ENCODE measurements around the gene CD200R1. TPM values are rescaled to one million over a fixed set of nuclear protein-coding genes. Genes with fewer than 3 reads are reported as not detected.
A peak's percentile ranks its signal among the peaks of the same experiment; 100 is the strongest.

CD200R1 gene
- total and polyA plus RNA-seq, 2 of the 13 experiments (the other 11 are each of a cell fraction or from before 2014, with no cell fraction given), result 0.04 TPM; not detected in 1

DNA sequence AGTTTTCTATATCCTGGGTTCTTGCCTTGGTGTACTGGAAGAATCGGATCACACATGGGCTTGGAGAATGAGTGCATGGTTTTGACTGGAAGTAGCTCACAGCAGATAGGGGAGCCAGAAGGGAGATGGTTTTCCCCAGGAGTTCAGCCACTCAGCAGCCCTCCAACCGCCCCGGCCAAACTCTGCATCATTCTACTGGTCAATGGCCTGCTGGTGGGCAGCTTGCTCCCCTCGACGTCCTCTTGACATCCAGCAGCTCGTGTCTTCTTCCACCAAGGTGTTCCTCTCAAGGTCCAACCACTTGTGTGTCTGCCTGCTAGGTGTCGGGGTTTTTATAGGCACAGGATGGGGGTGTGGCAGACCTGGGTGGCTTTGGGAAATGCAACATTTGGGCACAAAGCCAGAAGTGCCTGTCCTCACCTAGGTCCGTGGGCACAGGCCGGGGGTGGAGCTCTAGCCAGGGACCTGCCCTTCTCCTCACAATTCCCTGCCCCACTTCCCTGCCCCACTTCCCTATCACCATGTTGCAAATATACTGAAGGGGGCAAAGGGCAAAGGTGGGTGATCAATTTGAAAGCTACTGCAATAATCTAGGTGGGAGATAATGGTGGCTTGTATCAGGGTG lies 12.9 kb upstream of the CD200R1 start:
- ChIA-PET CTCF (ENCODE audit: low intra/inter-chr PET ratio, low total read pairs) (no interaction called here), POLR2A (no interaction called here)
- Histone ChIP-seq H4K20me1 (ENCODE audit: insufficient read depth, low read length) (no peaks in the 10 kb centered on the region), H3K27me3 (ENCODE audit: control insufficient read depth in 1 of 2, insufficient read depth in 2 of 2, low read length in 2 of 2) (no peaks in the 10 kb centered on the region; a peak in 1 of 5 replicates), H2AFZ (ENCODE audit: low read length) (no peak overlapping the region), H3K4me2 (ENCODE audit: low read depth, low read length) (no peak overlapping the region), H3K4me3 (replicated peaks in 1 of 3; ENCODE audit: insufficient read depth in 1 of 3, low read depth in 2 of 3, low read length in 3 of 3) (no peak overlapping the region), H3K27ac (ENCODE audit: extremely low read length, insufficient read depth, low read length) (no peak overlapping the region), H3K36me3 (replicated peaks in 1 of 2; ENCODE audit: control insufficient read depth in 1 of 2, insufficient read depth in 2 of 2, low read length in 2 of 2) (no peaks in the 10 kb centered on the region), H3K79me2 (ENCODE audit: insufficient read depth, low read length) (peaks cover 13% of the 10 kb centered on the region), H3K9me3 (ENCODE audit: low read length) (no peaks in the 10 kb centered on the region), H3K9ac (ENCODE audit: insufficient read depth, low read depth, low read length) (no peak overlapping the region), H3K4me1 (ENCODE audit: insufficient read depth, low read length) (peaks cover 22% of the 10 kb centered on the region)
- TF ChIP-seq, protein P1, sequence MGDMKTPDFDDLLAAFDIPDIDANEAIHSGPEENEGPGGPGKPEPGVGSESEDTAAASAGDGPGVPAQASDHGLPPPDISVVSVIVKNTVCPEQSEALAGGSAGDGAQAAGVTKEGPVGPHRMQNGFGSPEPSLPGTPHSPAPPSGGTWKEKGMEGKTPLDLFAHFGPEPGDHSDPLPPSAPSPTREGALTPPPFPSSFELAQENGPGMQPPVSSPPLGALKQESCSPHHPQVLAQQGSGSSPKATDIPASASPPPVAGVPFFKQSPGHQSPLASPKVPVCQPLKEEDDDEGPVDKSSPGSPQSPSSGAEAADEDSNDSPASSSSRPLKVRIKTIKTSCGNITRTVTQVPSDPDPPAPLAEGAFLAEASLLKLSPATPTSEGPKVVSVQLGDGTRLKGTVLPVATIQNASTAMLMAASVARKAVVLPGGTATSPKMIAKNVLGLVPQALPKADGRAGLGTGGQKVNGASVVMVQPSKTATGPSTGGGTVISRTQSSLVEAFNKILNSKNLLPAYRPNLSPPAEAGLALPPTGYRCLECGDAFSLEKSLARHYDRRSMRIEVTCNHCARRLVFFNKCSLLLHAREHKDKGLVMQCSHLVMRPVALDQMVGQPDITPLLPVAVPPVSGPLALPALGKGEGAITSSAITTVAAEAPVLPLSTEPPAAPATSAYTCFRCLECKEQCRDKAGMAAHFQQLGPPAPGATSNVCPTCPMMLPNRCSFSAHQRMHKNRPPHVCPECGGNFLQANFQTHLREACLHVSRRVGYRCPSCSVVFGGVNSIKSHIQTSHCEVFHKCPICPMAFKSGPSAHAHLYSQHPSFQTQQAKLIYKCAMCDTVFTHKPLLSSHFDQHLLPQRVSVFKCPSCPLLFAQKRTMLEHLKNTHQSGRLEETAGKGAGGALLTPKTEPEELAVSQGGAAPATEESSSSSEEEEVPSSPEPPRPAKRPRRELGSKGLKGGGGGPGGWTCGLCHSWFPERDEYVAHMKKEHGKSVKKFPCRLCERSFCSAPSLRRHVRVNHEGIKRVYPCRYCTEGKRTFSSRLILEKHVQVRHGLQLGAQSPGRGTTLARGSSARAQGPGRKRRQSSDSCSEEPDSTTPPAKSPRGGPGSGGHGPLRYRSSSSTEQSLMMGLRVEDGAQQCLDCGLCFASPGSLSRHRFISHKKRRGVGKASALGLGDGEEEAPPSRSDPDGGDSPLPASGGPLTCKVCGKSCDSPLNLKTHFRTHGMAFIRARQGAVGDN (CRISPR knock-in tag; IDR thresholded peaks at IDR 0.05), result peak; percentile 9; the same call in 1 of the 2 replicates
- no peak for TF ChIP-seq PAWR (CRISPR knock-in tag; IDR thresholded peaks at IDR 0.05; ENCODE audit: borderline replicate concordance)
- TF ChIP-seq ZNF329 (CRISPR knock-in tag; IDR thresholded peaks at IDR 0.05; ENCODE audit: low read depth), result no peak
- TF ChIP-seq, protein P2, sequence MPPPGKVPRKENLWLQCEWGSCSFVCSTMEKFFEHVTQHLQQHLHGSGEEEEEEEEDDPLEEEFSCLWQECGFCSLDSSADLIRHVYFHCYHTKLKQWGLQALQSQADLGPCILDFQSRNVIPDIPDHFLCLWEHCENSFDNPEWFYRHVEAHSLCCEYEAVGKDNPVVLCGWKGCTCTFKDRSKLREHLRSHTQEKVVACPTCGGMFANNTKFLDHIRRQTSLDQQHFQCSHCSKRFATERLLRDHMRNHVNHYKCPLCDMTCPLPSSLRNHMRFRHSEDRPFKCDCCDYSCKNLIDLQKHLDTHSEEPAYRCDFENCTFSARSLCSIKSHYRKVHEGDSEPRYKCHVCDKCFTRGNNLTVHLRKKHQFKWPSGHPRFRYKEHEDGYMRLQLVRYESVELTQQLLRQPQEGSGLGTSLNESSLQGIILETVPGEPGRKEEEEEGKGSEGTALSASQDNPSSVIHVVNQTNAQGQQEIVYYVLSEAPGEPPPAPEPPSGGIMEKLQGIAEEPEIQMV (CRISPR knock-in tag; IDR thresholded peaks at IDR 0.05; ENCODE audit: low read depth), result peak; percentile 89
- no peak for TF ChIP-seq GPN1 (CRISPR knock-in tag; IDR thresholded peaks at IDR 0.05; ENCODE audit: borderline replicate concordance)
- TF ChIP-seq, protein P3, sequence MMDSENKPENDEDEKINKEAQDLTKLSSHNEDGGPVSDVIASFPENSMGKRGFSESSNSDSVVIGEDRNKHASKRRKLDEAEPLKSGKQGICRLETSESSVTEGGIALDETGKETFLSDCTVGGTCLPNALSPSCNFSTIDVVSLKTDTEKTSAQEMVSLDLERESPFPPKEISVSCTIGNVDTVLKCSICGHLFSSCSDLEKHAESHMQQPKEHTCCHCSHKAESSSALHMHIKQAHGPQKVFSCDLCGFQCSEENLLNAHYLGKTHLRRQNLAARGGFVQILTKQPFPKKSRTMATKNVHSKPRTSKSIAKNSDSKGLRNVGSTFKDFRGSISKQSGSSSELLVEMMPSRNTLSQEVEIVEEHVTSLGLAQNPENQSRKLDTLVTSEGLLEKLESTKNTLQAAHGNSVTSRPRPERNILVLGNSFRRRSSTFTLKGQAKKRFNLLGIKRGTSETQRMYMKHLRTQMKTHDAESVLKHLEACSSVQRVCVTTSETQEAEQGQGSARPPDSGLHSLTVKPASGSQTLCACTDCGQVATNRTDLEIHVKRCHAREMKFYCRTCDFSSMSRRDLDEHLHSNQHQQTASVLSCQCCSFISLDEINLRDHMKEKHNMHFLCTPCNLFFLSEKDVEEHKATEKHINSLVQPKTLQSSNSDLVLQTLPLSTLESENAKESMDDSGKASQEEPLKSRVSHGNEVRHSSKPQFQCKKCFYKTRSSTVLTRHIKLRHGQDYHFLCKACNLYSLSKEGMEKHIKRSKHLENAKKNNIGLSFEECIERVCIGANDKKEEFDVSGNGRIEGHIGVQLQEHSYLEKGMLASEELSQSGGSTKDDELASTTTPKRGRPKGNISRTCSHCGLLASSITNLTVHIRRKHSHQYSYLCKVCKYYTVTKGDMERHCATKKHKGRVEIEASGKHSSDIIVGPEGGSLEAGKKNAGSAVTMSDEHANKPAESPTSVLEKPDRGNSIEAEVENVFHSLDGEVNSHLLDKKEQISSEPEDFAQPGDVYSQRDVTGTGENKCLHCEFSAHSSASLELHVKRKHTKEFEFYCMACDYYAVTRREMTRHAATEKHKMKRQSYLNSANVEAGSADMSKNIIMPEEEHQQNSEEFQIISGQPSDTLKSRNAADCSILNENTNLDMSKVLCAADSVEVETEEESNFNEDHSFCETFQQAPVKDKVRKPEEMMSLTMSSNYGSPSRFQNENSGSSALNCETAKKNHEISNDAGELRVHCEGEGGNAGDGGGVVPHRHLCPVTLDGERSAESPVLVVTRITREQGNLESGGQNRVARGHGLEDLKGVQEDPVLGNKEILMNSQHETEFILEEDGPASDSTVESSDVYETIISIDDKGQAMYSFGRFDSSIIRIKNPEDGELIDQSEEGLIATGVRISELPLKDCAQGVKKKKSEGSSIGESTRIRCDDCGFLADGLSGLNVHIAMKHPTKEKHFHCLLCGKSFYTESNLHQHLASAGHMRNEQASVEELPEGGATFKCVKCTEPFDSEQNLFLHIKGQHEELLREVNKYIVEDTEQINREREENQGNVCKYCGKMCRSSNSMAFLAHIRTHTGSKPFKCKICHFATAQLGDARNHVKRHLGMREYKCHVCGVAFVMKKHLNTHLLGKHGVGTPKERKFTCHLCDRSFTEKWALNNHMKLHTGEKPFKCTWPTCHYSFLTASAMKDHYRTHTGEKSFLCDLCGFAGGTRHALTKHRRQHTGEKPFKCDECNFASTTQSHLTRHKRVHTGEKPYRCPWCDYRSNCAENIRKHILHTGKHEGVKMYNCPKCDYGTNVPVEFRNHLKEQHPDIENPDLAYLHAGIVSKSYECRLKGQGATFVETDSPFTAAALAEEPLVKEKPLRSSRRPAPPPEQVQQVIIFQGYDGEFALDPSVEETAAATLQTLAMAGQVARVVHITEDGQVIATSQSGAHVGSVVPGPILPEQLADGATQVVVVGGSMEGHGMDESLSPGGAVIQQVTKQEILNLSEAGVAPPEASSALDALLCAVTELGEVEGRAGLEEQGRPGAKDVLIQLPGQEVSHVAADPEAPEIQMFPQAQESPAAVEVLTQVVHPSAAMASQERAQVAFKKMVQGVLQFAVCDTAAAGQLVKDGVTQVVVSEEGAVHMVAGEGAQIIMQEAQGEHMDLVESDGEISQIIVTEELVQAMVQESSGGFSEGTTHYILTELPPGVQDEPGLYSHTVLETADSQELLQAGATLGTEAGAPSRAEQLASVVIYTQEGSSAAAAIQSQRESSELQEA (CRISPR knock-in tag; IDR thresholded peaks at IDR 0.05; ENCODE audit: not compliant biosample characterization), result no peak
- no peak for TF ChIP-seq NCOA2 (CRISPR knock-in tag; IDR thresholded peaks at IDR 0.05)
- ATAC-seq, result no peak
- WGBS (ENCODE audit: low lambda C conversion rate), result 65% methylated on average over 5 of the region's 9 CpGs
- FAIRE-seq, result no peak
- in situ Hi-C loops (cut with HindIII; ENCODE audit: extremely low pct_ligation_motif_present, low pct_unique_long_range_greater_than_20kb), result no loop called here
- no TSS peak for BruUV-seq (replicated peaks)
- no peak for DNase-seq (ENCODE audit: low spot score)
- intact Hi-C loops (cut with micrococcal nuclease; ENCODE audit: unreplicated experiment), result no loop called here

All from HepG2 (cell line).